ENCODE results near the gene GSTM4. TPM values are rescaled to one million over a fixed set of nuclear protein-coding genes. Genes with fewer than 3 reads are reported as not detected.
"Not testable (repeated sequence)": the region's sequence is repeated elsewhere in the genome, so short reads cannot be mapped to it uniquely, and the experiment has no call there.

GSTM4 gene
- total RNA-seq, 1 experiment from 2014 or later = 7.7 TPM

GRCh38 chr1:109661391-109661790, 5.5 kb downstream of the GSTM4 start:
- Histone ChIP-seq H3K79me2 (ENCODE audit: low read length) (no peaks in the 10 kb centered on the region), H3K9ac (ENCODE audit: low read length) (no peak overlapping the region), H3K9me3 (ENCODE audit: low read length) (no peaks in the 10 kb centered on the region), H3K27ac (ENCODE audit: low read length) (no peak overlapping the region), H4K20me1 (ENCODE audit: insufficient read depth, low read depth, low read length) (no peaks in the 10 kb centered on the region), H3K4me3 (ENCODE audit: low read length) (no peak overlapping the region), H3K4me2 (ENCODE audit: low read depth, low read length, poor library complexity, severe bottlenecking) (no peak overlapping the region), H3K36me3 (ENCODE audit: insufficient read depth, low read length) (no peaks in the 10 kb centered on the region), H3K4me1 (ENCODE audit: low read length) (peaks cover 27% of the 10 kb centered on the region), H3K27me3 (ENCODE audit: low read length) (no peaks in the 10 kb centered on the region), H3K9me2 (replicated peaks; ENCODE audit: insufficient read depth, low read length) (no peaks in the 10 kb centered on the region), H2AFZ (ENCODE audit: low read length) (no peak overlapping the region)
- no peak for DNase-seq

GRCh38 chr1:109664671-109665070, 8.8 kb downstream of the GSTM4 start:
- H3K4me3 ChIP-seq (ENCODE audit: low read length) = no peak overlapping the region
- no peak for DNase-seq
- no peaks in the 10 kb centered on the region for H3K9me3 ChIP-seq (ENCODE audit: low read length)
- no peak overlapping the region for H3K27ac ChIP-seq (ENCODE audit: low read length)
- H3K9ac ChIP-seq (ENCODE audit: low read length) = no peak overlapping the region
- no peaks in the 10 kb centered on the region for H3K27me3 ChIP-seq (ENCODE audit: low read length)
- no peaks in the 10 kb centered on the region for H4K20me1 ChIP-seq (ENCODE audit: insufficient read depth, low read depth, low read length)
- no peaks in the 10 kb centered on the region for H3K79me2 ChIP-seq (ENCODE audit: low read length)
- H3K36me3 ChIP-seq (ENCODE audit: insufficient read depth, low read length) = no peaks in the 10 kb centered on the region
- peaks cover 36% of the 10 kb centered on the region for H3K4me1 ChIP-seq (ENCODE audit: low read length)
- no peak overlapping the region for H3K4me2 ChIP-seq (ENCODE audit: low read depth, low read length, poor library complexity, severe bottlenecking)
- no peaks in the 10 kb centered on the region for H3K9me2 ChIP-seq (replicated peaks; ENCODE audit: insufficient read depth, low read length)
- no peak overlapping the region for H2AFZ ChIP-seq (ENCODE audit: low read length)

GRCh38 chr1:109667452-109668122, 11.7 kb downstream of the GSTM4 start, which contains the start of gene GSTM2:
TSS of gene GSTM2 (plus strand) at chr1:109668057. CDS start at chr1:109668116, 59 bp downstream.
- peak within 1 kb of the TSS; percentile 50 for H3K9ac ChIP-seq (ENCODE audit: low read length)
- no peaks in the 10 kb centered on the region for H3K36me3 ChIP-seq (ENCODE audit: insufficient read depth, low read length)
- no peaks in the 10 kb centered on the region for H3K79me2 ChIP-seq (ENCODE audit: low read length)
- H3K4me2 ChIP-seq (ENCODE audit: low read depth, low read length, poor library complexity, severe bottlenecking) = peak within 1 kb of the TSS; percentile 50
- H3K9me3 ChIP-seq (ENCODE audit: low read length) = no peaks in the 10 kb centered on the region
- peak within 1 kb of the TSS; percentile 7; the same call in 1 of the 2 replicates for H2AFZ ChIP-seq (ENCODE audit: low read length)
- no peaks in the 10 kb centered on the region for H3K27me3 ChIP-seq (ENCODE audit: low read length)
- H3K27ac ChIP-seq (ENCODE audit: low read length) = no peak within 1 kb of the TSS
- peak; percentile 86 for DNase-seq
- no peaks in the 10 kb centered on the region for H3K9me2 ChIP-seq (replicated peaks; ENCODE audit: insufficient read depth, low read length)
- H4K20me1 ChIP-seq (ENCODE audit: insufficient read depth, low read depth, low read length) = no peaks in the 10 kb centered on the region
- peaks cover 27% of the 10 kb centered on the region for H3K4me1 ChIP-seq (ENCODE audit: low read length)
- peak within 1 kb of the TSS; percentile 51; the same call in 1 of the 2 replicates for H3K4me3 ChIP-seq (ENCODE audit: low read length)

- Histone ChIP-seq H2AFZ (ENCODE audit: low read length) (peak overlapping the region; percentile 7; the same call in 1 of the 2 replicates), H3K9me2 (replicated peaks; ENCODE audit: insufficient read depth, low read length) (no peaks in the 10 kb centered on the region), H3K36me3 (ENCODE audit: insufficient read depth, low read length) (no peaks in the 10 kb centered on the region), H3K4me1 (ENCODE audit: low read length) (peaks cover 27% of the 10 kb centered on the region), H3K9me3 (ENCODE audit: low read length) (no peaks in the 10 kb centered on the region), H3K79me2 (ENCODE audit: low read length) (no peaks in the 10 kb centered on the region), H4K20me1 (ENCODE audit: insufficient read depth, low read depth, low read length) (no peaks in the 10 kb centered on the region), H3K27me3 (ENCODE audit: low read length) (no peaks in the 10 kb centered on the region), H3K27ac (ENCODE audit: low read length) (no peak overlapping the region), H3K4me3 (ENCODE audit: low read length) (peak overlapping the region; percentile 51; the same call in 1 of the 2 replicates), H3K4me2 (ENCODE audit: low read depth, low read length, poor library complexity, severe bottlenecking) (peak overlapping the region; percentile 50), H3K9ac (ENCODE audit: low read length) (peak overlapping the region; percentile 50)
- DNase-seq = no peak
These were observed 12.3 kb downstream of the GSTM4 start for GRCh38 chr1:109668123-109668775.

- Histone ChIP-seq H3K9ac (ENCODE audit: low read length) (no peak overlapping the region), H3K79me2 (ENCODE audit: low read length) (no peaks in the 10 kb centered on the region), H3K9me3 (ENCODE audit: low read length) (no peaks in the 10 kb centered on the region), H3K36me3 (ENCODE audit: insufficient read depth, low read length) (no peaks in the 10 kb centered on the region), H3K4me1 (ENCODE audit: low read length) (peaks cover 18% of the 10 kb centered on the region), H3K4me3 (ENCODE audit: low read length) (no peak overlapping the region), H3K9me2 (replicated peaks; ENCODE audit: insufficient read depth, low read length) (no peaks in the 10 kb centered on the region), H3K4me2 (ENCODE audit: low read depth, low read length, poor library complexity, severe bottlenecking) (no peak overlapping the region), H3K27ac (ENCODE audit: low read length) (no peak overlapping the region), H2AFZ (ENCODE audit: low read length) (no peak overlapping the region), H3K27me3 (ENCODE audit: low read length) (no peaks in the 10 kb centered on the region), H4K20me1 (ENCODE audit: insufficient read depth, low read depth, low read length) (no peaks in the 10 kb centered on the region)
- no peak for DNase-seq
These were observed 13.5 kb downstream of the GSTM4 start for GRCh38 chr1:109669246-109669948.

GRCh38 chr1:109669949-109670302, 14.0 kb downstream of the GSTM4 start:
- H3K4me1 ChIP-seq (ENCODE audit: low read length) = peaks cover 13% of the 10 kb centered on the region
- not testable (repeated sequence) for H3K9me2 ChIP-seq (replicated peaks; ENCODE audit: insufficient read depth, low read length); H3K9me3 ChIP-seq (ENCODE audit: low read length); H3K36me3 ChIP-seq (ENCODE audit: insufficient read depth, low read length); H3K4me2 ChIP-seq (ENCODE audit: low read depth, low read length, poor library complexity, severe bottlenecking); H3K9ac ChIP-seq (ENCODE audit: low read length); H3K27me3 ChIP-seq (ENCODE audit: low read length); H4K20me1 ChIP-seq (ENCODE audit: insufficient read depth, low read depth, low read length); H3K79me2 ChIP-seq (ENCODE audit: low read length); H3K27ac ChIP-seq (ENCODE audit: low read length); H2AFZ ChIP-seq (ENCODE audit: low read length); H3K4me3 ChIP-seq (ENCODE audit: low read length); DNase-seq

- Histone ChIP-seq H3K27me3 (ENCODE audit: low read length) (no peaks in the 10 kb centered on the region), H3K4me1 (ENCODE audit: low read length) (peaks cover 13% of the 10 kb centered on the region), H3K9me3 (ENCODE audit: low read length) (no peaks in the 10 kb centered on the region), H3K9ac (ENCODE audit: low read length) (no peak overlapping the region), H4K20me1 (ENCODE audit: insufficient read depth, low read depth, low read length) (no peaks in the 10 kb centered on the region), H3K9me2 (replicated peaks; ENCODE audit: insufficient read depth, low read length) (no peaks in the 10 kb centered on the region), H3K27ac (ENCODE audit: low read length) (no peak overlapping the region), H2AFZ (ENCODE audit: low read length) (no peak overlapping the region), H3K4me2 (ENCODE audit: low read depth, low read length, poor library complexity, severe bottlenecking) (no peak overlapping the region), H3K36me3 (ENCODE audit: insufficient read depth, low read length) (no peaks in the 10 kb centered on the region), H3K79me2 (ENCODE audit: low read length) (no peaks in the 10 kb centered on the region), H3K4me3 (ENCODE audit: low read length) (no peak overlapping the region)
- DNase-seq = no peak
These were observed 15.2 kb downstream of the GSTM4 start for GRCh38 chr1:109671067-109671466.

- H3K27me3 ChIP-seq (ENCODE audit: low read length); H4K20me1 ChIP-seq (ENCODE audit: insufficient read depth, low read depth, low read length); H3K9ac ChIP-seq (ENCODE audit: low read length); H3K9me2 ChIP-seq (replicated peaks; ENCODE audit: insufficient read depth, low read length); H3K27ac ChIP-seq (ENCODE audit: low read length); H3K4me3 ChIP-seq (ENCODE audit: low read length); H3K4me2 ChIP-seq (ENCODE audit: low read depth, low read length, poor library complexity, severe bottlenecking); H3K9me3 ChIP-seq (ENCODE audit: low read length); H3K79me2 ChIP-seq (ENCODE audit: low read length); H3K4me1 ChIP-seq (ENCODE audit: low read length); DNase-seq; H2AFZ ChIP-seq (ENCODE audit: low read length); H3K36me3 ChIP-seq (ENCODE audit: insufficient read depth, low read length): not testable (repeated sequence)
These were observed 18.0 kb downstream of the GSTM4 start for GRCh38 chr1:109673861-109674260.

All from Karpas-422 (cell line).